NCI-H748 (cell line): ENCODE data around the gene FOXJ1.

ENCODE experiments used
- DNase-seq: peaks from one replicate; lab custom pipeline; 2025; ENCODE audit not compliant: unreplicated experiment; lab: John Stamatoyannopoulos, UW

FOXJ1 gene

DNA sequence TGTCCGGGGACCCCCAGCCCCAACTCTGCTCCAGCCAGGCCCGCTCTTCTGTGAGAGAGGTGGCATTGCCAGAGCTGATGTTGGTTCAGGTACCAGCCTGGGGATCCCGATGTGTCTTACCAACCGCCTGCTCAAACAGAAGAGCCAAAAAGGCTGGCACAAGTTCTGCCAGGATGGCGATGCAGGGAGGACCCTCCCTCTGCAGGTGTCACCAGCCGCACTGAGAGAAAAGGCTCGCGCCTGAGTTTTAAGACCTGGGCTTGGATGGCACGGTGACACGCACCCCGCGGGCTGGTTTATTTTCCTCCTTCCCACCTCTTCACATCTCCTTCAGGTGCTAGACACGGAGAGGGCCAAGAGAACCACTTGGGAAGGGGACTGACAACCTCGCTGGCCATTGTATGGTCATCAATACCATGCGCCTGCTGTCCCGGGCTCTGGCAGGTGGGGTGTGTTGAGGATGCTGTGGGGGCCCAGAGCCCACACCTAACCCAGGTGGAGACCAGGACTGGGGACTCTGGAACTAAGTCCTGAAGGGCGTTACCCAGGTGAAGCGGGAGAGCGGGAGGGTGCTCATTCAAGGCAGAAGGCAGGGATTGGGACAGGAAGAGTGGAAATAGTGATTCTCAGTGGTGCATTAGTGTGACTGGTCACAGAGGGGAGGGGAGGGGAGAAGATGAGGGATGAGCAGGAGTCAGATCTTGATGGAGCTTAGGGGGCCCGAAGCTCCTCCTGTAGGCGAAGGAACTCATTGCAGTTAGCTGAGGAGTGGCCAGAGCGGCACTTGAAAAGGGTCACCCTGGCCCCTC, 16.3 kb downstream of the FOXJ1 start:
- DNase-seq = no peak

DNA sequence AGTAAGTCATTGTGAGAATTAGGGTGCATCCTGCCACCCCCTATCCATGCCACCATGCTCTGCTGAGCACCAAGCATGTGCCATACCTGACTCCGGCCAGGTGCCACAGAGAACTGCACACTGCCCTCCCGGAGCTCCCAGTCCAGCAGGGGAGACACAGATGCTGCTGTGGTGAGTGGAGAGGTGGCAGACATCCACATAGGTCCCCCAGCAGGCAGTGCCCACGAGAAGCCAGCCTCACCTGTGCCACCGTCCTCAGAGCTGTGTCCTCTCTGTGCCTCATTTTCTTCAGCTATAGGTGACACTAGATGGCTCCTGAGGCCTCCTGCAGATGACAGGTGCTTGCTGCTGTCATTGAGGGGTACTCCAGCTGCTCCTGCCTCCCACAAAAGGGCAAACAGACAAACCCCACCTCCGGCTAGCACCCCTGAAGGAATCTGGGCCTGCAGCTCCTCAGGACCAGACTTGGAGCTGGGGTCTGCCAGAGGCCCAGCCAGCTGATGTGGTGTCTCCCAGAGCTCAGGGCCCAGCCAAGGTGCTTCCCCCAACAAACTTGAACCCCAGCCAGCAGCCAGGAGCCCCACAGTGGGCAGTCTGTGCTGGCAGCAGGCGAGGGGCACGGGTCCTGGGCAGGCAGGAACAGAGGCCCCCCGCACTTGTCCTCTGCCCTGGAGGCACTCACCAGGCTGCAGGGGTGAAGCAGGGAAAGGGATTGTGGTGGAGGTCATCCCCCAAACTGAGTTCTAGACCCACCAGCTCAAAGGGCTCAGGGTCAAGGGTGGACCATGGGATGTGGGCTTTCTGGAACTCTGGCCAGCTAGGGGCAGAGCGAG, 17.1 kb downstream of the FOXJ1 start:
- DNase-seq = no peak

DNA sequence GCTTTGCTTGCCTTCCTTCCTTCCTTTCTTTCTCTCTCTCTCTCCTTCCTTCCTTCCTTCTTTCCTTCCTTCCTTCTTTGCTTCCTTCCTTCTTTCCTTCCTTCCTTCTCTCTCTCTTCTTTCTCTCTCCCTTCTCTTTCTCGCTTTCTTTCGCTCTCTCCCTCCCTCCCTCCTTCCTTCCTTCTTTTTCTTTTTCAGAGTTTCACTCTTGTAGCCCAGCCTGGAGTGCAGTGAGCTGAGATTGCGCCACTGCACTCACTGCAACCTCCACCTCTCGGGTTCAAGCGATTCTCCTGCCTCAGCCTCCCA, 17.9 kb downstream of the FOXJ1 start:
- DNase-seq = no peak

DNA sequence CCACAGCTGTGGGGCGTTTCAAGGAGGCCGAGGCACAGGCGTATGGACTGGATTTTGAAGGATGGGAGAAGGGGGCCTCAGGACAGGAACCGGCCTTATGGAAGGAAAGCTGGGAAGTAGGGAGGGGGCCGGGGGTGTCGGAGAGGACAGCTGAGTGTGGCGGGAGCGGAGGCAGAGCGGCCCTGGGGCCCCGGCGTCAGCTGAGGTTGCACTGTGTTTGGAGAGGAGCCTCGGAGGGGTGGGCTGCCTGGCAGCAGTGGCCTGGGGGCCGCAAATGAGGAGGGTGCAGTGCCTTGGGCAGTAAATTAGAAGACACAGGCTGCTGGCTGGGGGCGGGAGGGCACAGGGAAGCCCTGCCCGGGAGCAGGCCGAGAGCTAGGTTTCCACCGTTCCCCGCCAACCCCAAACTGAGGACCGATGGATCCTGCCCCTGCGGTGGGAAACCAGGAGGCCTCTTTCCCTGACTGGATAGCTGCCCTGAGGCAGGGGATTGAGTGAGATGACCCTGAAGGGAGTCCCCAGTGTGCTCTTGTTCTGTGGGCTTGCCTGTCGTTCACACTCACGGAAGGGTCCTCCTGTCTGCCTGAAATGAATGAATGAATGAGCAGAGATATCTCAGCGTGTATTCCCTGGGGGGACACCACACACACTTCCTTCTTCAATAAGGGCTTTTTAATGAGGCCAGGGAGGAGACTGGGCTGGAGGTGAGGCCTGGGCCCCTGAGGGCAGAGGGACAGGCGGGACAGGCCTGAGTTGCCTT, 18.4 kb downstream of the FOXJ1 start:
- no peak for DNase-seq

DNA sequence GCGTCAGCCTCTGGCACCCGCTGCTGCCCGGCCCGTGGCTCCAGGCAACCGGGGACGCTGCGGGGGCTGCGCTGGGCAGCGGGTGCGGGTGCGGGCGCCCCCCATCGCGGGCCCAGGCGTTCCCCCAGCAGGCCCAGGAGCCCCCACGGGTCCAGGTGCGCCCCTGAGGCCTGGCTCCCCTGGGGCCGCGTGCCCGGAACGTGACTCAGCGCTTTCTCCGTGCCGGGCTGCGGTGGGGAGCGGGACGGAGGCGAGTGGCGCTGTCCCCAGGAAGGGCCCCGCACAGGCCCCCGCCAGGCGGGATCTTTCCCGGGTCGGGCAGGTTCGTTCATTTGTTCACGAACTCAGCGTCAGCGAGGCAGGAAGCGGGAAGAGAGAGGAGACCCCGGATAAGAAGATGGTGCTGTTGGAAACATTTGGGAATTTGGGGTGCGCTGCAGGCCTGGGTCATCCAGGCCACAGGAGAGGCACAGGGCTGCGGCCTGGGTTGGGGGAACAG, 19.1 kb downstream of the FOXJ1 start:
- no peak for DNase-seq

DNA sequence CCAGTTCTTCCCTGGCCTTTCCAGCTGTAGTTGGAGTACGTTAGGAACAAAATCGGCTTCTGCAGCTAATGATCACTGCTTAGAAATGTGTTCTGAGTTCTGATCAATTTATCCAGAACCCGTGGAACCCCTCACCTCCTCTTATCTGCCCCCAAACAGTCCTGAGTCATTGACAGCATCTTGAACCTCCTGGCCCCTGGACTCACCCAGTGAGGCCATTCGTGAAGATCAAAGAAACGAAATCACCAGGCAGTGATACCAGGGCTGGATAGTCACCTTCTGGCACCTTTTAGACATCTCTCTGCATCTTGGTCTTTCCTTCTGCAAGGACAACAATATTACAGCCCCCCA, 20.4 kb downstream of the FOXJ1 start:
- no peak for DNase-seq

DNA sequence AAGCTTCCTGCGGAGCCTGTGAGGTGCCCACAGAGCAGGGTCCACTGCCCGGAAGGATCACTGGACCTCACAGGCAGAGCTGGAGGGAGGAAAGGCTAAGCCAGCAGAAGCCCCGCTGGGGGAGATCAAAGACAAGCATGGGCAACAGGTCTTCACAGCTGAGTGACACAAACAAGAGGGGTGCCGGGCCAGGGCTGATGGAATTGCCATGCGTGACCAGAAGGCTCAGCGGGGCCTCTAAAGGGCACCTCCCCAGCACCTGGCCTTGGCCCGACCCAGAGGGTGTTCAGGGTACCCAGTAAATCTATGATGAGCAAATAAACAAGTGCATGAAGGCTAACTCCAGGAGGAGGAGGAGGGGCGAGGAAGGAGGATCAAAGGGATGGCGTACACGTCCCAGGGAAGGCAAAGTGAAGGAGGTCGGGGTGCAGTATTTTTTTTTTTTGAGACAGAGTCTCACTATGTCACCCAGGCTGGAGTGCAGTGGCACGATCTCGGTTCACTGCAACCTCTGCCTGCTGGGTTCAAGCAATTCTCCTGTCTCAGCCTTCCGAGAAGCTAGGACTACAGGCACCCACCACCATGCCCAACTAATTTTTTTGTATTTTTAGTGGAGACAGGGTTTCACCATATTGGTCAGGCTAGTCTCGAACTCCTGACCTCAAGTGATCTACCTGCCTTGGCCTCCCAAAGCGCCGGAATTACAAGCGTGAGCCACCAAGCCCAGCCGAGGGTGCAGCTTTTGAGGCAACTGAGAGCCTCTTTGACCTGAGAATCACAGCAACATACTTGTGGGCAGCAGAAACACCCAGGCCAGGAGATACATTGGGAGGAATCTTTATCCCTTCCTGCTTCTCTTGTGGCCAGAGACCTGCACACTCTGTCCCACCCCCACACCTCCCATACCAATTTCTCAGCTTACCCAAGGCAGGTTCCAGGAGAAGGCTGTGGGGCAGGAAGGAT, 21.4 kb downstream of the FOXJ1 start:
- no peak for DNase-seq

DNA sequence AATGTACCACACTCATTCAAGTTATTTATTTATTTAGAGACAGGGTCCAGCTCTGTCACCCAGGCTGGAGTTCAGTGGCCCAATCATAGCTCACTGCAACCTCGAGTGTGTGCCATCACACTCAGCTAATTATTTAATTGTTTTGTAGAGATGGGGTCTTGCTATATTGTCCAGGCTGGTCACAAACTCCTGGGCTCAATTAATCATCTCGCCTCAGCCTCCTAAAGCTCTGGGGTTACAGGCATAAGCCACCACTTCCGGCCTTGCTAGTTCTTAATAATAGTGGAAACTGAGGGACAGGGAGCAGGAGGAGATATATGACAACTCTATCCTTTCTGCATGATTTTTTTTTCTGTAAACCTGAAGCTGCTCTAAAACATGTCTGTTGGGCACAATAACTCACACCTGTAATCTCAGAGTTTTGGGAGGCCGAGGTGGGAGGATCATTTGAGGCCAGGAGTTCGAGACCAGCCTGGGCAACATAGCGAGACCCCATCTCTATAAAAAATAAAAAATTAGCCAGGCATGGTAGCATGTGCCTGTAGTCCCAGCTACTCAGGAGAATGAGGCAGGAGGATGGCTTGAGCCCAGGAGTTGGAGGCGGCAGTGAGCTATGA, 25.8 kb downstream of the FOXJ1 start:
- no peak for DNase-seq

DNA sequence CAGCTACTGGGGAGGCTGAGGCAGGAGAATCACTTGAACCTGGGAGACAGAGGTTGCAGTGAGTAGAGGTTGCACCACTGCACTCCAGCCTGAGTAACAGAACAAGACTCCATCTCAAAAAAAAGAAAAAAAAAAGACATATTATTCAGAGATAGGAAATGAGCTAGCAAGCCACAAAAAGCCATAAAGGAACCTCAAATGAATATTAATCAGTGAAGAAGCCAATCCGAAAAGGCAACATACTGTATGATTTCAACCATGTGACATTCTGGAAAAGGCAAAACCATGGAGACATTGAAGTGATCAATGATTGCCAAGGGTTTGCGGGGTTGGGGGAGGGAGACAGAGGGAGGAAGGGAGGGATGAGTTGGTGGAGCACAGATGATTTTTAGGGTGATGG, 29.1 kb downstream of the FOXJ1 start:
- DNase-seq = no peak

DNA sequence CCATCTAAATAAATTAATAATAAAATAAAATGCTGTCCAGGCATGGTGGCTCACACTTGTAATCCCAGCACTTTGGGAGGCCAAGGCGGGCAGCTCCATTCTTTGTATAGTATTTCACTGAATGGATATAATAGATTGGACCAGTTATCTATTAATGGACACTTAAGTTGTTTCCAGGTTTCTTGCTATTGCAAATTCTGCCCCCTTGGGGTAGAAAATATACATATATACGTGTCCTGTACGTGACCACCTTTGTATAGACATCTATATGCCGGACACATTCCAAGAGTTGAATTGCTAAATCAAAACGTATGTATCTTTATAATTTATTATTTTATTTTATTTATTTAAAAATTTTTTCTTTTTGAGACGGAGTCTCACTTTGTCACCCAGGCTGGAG, 33.5 kb downstream of the FOXJ1 start:
- peak; percentile 22 for DNase-seq

DNA sequence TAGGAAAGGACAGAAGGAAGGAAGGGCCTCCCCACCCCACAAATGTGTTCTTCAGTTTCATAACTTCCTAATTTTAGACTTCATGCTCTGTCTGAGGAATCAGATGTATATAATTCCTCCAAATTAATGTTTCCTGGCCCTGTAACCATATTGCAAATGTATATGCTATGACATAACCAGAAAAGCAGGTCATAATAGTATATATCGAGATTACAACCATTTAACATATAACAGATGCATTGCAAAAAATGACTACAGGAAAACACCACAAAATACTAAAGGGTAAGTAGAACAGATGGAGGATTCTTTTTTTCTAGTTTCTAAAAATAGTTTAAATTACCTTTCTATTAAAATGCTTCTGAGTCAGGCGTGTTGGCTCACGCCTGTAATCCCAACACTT, 34.3 kb downstream of the FOXJ1 start:
- no peak for DNase-seq

DNA sequence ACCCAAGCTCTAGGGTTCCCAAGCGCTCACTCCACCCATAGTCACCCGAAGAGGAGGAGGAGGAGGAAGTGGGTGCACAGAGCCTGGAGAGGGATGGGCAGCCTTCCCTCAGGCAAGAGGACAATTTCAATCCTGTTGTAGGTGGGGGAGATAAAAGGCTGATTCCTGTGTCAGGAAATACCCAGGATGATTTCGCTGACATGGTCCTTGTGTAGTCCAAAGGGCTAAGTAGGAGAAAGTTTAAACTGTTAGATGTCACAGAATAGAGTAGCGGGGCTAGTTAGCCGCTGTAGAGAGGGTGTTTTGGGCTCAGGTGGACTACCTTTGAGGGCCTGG, 36.2 kb downstream of the FOXJ1 start:
- DNase-seq = no peak

DNA sequence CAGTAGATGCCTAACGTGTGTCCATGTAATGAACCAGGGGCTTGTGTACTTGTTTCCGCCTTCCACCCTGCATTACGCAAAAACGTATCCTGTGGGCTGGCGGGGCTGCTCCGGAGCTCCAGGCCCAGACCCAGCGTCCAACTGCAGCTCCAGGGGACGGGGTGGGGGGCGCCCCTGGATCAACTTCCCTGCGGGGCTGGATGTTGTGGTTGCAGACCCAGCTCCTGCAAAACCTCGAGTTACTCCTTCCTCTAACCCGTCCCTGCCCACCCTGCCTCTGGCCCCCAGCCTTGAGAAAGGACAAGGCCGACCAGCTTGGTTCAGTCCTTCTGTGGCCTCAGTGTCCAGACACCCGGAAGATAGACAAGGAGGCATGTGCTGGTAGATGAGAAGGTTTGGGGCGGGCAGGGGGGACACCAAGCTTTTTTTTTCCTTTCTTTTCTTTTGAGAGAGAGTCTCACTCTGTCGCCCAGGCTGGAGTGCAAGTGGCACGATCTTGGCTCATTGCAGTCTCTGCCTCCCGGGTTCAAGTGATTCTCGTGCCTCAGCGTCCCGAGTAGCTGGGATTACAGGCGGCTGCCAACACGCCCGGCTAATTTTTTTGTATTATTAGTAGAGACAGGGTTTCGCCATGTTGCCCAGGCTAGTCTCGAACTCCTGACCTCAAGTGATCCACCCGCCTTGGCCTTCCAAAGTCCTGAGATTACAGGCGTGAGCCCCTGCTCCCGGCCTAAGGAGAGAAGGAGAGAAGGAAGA, 36.7 kb downstream of the FOXJ1 start:
- no peak for DNase-seq

DNA sequence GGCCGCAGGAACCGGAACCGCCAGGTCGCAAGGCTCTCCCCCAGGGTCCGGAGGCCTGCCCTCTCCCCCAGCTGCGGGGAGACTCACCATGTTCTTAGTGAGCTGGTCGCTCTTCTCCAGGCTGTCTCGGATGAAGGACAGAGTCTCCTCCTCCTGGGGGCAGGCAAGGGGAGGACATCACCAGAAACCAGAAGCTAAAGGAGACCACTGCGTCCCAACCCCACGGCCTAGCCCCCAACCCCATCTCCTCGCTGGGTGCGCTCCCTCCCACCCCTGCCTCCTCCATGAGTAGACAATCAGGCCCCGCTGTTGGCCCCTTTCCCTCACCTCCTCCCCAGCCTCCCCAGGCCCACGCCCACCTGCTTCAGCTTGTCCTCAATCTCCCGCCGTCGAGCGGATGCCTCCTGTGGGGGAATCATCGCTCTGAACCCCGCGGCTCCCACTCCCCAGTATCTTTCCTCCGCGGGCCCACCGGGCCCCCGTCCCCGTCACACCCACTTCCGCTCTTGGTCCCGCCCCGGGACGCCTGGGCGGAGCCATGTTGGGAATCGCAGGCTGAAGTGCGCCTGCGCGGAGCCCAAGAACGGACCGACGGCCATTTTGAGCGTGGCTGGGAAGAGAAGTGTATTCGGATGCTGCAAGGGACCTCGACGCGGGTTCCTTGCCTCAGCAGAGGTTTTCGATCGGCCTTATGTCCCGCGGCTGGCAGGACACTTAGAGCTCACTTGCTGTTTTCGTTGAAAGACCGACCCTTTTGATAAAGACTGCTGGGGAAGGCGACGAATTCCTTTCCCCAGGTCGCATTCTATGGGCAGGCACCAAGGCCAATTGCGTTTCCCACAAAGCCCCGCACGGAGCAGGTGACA, 37.5 kb downstream of the FOXJ1 start, which contains the start of gene EXOC7:
Gene EXOC7, minus strand, starts transcription at position 514 of the 866 bp plus-strand sequence. Its CDS starts 95 bp downstream, at position 419.
- peak; percentile 90 for DNase-seq

DNA sequence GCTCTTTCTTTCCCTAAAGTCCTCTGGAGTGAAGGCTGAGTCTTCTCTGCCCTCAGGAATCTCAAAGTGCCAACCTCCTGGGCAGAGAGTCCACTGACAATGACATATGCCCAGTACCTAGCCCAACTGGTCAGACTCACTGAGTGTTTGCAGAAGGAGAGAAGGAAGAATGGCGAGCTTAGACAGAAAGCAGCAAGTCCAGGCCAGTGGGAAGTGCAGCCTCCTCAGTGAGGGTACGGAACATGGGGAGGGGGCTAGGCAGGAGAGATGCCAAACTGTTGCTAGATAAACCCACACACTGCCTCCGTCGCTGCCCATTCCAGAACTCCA, 38.1 kb downstream of the FOXJ1 start:
- DNase-seq = no peak

DNA sequence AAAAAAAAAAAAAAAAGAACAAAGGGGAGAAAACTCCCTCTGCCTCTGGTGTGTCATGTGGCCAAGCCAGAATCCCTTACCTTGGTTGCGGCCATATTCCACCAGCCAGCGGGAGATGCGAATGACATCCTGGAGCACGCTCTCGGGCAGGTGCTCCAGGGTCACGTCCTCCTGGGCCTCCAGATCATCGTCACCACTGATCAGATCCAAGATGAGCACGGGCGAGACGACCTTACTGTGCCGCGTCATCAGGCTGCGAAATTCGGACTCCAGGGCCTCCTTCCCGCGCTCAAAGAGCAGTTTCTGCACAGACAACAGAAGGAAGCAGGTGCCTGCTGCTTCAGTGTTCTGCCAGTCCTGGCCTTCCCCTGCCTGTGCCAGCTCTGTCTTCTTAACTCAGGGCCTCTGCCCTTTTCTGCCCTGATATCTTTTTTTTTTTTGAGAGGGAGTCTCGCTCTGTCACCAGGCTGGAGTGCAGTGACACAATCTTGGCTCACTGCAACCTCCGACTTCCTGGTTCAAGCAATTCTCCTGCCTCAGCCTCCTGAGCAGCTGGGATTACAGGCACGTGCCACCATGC, 43.2 kb downstream of the FOXJ1 start:
- DNase-seq = no peak

DNA sequence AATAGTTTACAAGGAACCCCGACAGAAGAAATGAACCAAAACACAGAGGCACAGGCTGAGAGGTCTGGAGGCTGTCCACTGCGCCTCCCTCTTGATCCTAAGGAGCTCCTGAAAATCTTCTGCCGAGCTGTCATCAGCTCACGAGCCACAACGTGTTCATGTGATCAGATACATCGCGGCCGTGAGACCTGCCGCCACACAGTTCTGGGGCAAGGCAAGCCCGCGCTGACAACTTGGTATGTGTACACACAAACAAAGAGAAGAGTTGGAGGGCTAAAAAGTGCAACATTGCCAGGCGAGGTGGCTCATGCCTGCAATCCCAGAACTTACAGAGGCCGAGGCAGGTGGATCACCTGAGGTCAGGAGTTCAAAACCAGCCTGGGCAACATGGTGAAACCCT, 45.1 kb downstream of the FOXJ1 start:
- DNase-seq = no peak

DNA sequence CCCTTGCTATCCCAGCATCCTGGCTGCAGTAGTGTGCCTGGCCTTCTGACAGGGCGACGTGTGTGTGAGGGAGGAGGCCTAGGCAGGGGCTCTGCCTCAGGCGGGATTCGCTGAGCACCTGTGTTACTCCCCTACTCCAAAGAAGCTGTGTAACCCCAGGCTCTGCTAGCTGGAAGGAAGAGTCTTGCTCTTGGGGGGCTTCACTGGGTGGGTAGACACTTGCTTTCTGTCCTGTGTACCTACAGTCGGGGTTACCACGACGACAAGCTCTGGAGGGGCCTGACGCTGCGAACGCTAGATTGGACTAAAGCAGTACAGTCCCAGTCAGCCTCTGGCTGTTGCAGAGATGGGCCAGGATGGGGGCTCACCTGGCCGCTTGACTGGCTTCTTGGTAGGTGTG, 47.0 kb downstream of the FOXJ1 start:
- DNase-seq = no peak
